GM18909 (cell line): ENCODE data around the gene MAMDC2.
"Not testable (repeated sequence)": the region's sequence is repeated elsewhere in the genome, so short reads cannot be mapped to it uniquely, and the experiment has no call there.

ENCODE experiments used
- ATAC-seq: cut with Tn5 transposase; IDR thresholded peaks from one replicate; pipeline ENCODE4 v1.9.1; 2021; ENCODE audit warnings: mild to moderate bottlenecking; ENCODE audit not compliant: unreplicated experiment, poor library complexity

MAMDC2 gene

GRCh38 chr9:70036641-70037040 lies 7.0 kb upstream of the MAMDC2 start:
- no peak for ATAC-seq

GRCh38 chr9:70038171-70038621 lies 5.5 kb upstream of the MAMDC2 start:
- not testable (repeated sequence) for ATAC-seq

- no peak for ATAC-seq
Observed at GRCh38 chr9:70040376-70040903, 3.2 kb upstream of the MAMDC2 start.

- ATAC-seq, result no peak
Observed at GRCh38 chr9:70042461-70043215, 1.0 kb upstream of the MAMDC2 start.

GRCh38 chr9:70043285-70043684 lies 363 bp upstream of the MAMDC2 start:
- ATAC-seq, result no peak

- no peak for ATAC-seq
Observed at GRCh38 chr9:70044490-70045307, 1.1 kb downstream of the MAMDC2 start.

GRCh38 chr9:70045452-70045851 lies 1.8 kb downstream of the MAMDC2 start:
- no peak for ATAC-seq

GRCh38 chr9:70046274-70047070 lies 2.8 kb downstream of the MAMDC2 start:
- no peak for ATAC-seq

- ATAC-seq, result no peak
Observed at GRCh38 chr9:70049236-70049635, 5.6 kb downstream of the MAMDC2 start.

GRCh38 chr9:70049672-70050271 lies 6.1 kb downstream of the MAMDC2 start:
- ATAC-seq, result no peak

- ATAC-seq, result no peak
Observed at GRCh38 chr9:70052768-70053167, 9.1 kb downstream of the MAMDC2 start.

GRCh38 chr9:70053864-70054263 lies 10.2 kb downstream of the MAMDC2 start:
- ATAC-seq, result no peak

- no peak for ATAC-seq
Observed at GRCh38 chr9:70054521-70054920, 10.9 kb downstream of the MAMDC2 start.

- no peak for ATAC-seq
Observed at GRCh38 chr9:70055406-70056210, 12.0 kb downstream of the MAMDC2 start.

- ATAC-seq, result no peak
Observed at GRCh38 chr9:70056211-70056944, 12.7 kb downstream of the MAMDC2 start.

GRCh38 chr9:70058569-70059116 lies 15.0 kb downstream of the MAMDC2 start:
- no peak for ATAC-seq

GRCh38 chr9:70060148-70060882 lies 16.7 kb downstream of the MAMDC2 start:
- ATAC-seq, result no peak
